Astrocyte (in vitro differentiated cells and primary cell): ENCODE data around the gene AQP1. TPM values are rescaled to one million over a fixed set of nuclear protein-coding genes. Genes with fewer than 3 reads are reported as not detected.

ENCODE experiments used
- DNase-seq: peaks from one replicate; pipeline ENCODE4 v3.0.0-alpha.2; 2010; ENCODE audit warnings: low read depth
- FAIRE-seq: peaks from 2 replicates; lab custom pipeline; 2011; peaks lifted over from hg19 to GRCh38; lab: Jason Lieb, UNC
- H2AFZ ChIP-seq: 2 replicates; pipeline ENCODE4 v1.6.0; 2012; ENCODE audit warnings: low read depth, low read length, inconsistent platforms
- H3K27ac ChIP-seq: 2 replicates; pipeline ENCODE4 v1.5.1; 2011; ENCODE audit warnings: low read depth, low read length, inconsistent platforms
- H3K27me3 ChIP-seq: 2 replicates; pipeline ENCODE4 v1.6.0; 2011; ENCODE audit warnings: low read length, inconsistent platforms; ENCODE audit not compliant: insufficient read depth
- H3K36me3 ChIP-seq: 2 replicates; pipeline ENCODE4 v1.5.1; 2011; ENCODE audit warnings: low read length, inconsistent platforms; ENCODE audit not compliant: insufficient read depth
- H3K4me1 ChIP-seq: 2 replicates; pipeline ENCODE4 v1.5.1; 2011; ENCODE audit warnings: low read length, inconsistent platforms; ENCODE audit not compliant: insufficient read depth
- H3K4me2 ChIP-seq: 2 replicates; pipeline ENCODE4 v1.6.0; 2012; ENCODE audit warnings: low read length, inconsistent platforms
- H3K4me3 ChIP-seq: 2 replicates; pipeline ENCODE4 v1.5.1; 2011; ENCODE audit warnings: low read depth, mild to moderate bottlenecking, low read length, inconsistent platforms; ENCODE audit not compliant: insufficient read depth
- H3K79me2 ChIP-seq: 2 replicates; pipeline ENCODE4 v1.6.0; 2012; ENCODE audit warnings: mild to moderate bottlenecking, low read length, inconsistent platforms; ENCODE audit not compliant: insufficient read depth
- H3K9ac ChIP-seq: 2 replicates; pipeline ENCODE4 v1.6.0; 2012; ENCODE audit warnings: mild to moderate bottlenecking, low read length, inconsistent platforms
- H3K9me3 ChIP-seq: 2 replicates; pipeline ENCODE4 v1.5.1; 2012; ENCODE audit warnings: low read depth, mild to moderate bottlenecking, low read length, inconsistent platforms; ENCODE audit not compliant: insufficient read depth
- H4K20me1 ChIP-seq: 2 replicates; pipeline ENCODE4 v1.6.0; 2012; ENCODE audit warnings: low read length, inconsistent platforms; ENCODE audit not compliant: insufficient read depth
- H3K27ac Mint-ChIP-seq: one replicate; pipeline ENCODE4 v1.8.0; 2021; ENCODE audit warnings: mild to moderate bottlenecking, mixed read lengths; ENCODE audit not compliant: unreplicated experiment
- H3K27me3 Mint-ChIP-seq: one replicate; pipeline ENCODE4 v1.8.0; 2021; ENCODE audit warnings: low read depth, mixed read lengths; ENCODE audit not compliant: unreplicated experiment
- H3K36me3 Mint-ChIP-seq: one replicate; pipeline ENCODE4 v1.8.0; 2021; ENCODE audit warnings: low read depth, mixed read lengths; ENCODE audit not compliant: unreplicated experiment
- H3K4me1 Mint-ChIP-seq: one replicate; pipeline ENCODE4 v1.8.0; 2021; ENCODE audit warnings: low read depth, mixed read lengths; ENCODE audit not compliant: unreplicated experiment
- H3K4me3 Mint-ChIP-seq: one replicate; pipeline ENCODE4 v1.8.0; 2021; ENCODE audit warnings: mild to moderate bottlenecking, moderate library complexity, mixed read lengths; ENCODE audit not compliant: unreplicated experiment
- H3K9me3 Mint-ChIP-seq: one replicate; pipeline ENCODE4 v1.8.0; 2021; ENCODE audit warnings: mild to moderate bottlenecking, mixed read lengths; ENCODE audit not compliant: unreplicated experiment
- EZH2 ChIP-seq: IDR thresholded peaks from 2 replicates; pipeline ENCODE4 v1.6.1; 2012; ENCODE audit warnings: mild to moderate bottlenecking, low read length, inconsistent platforms; ENCODE audit not compliant: insufficient read depth
- total RNA-seq: library from RNA; stranded (reverse); gene quantifications from 2 replicates; pipeline ENCODE4 v1.2.1, GENCODE V29; 2021
- TF ChIP-seq, protein P1 (sequence below): IDR thresholded peaks from 2 replicates; pipeline ENCODE4 v1.5.1; 2011; ENCODE audit warnings: low read depth, mild to moderate bottlenecking, inconsistent platforms, low read length, moderate library complexity; ENCODE audit not compliant: insufficient read depth

AQP1 gene
- total RNA-seq, 1 donor from 2014 or later, result 6.7 TPM

DNA sequence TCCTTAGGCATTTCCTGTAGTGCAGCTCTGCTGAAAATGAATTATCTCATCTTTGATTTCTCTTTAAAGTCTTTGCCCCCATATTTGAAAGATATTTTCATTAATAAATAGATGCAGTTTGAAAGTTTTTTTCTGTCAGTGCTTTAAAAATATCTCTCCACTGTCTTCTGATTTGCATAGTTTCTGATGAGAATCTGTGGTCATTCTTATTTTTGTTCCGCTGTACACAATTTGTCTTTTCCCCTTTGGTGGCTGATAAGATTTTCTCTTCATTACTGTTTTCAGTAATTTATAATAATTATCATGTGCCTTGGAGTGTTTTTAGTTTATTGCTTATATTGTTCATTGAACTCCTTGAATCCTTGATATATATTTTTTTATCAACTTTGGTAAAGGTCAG lies 45.1 kb downstream of the AQP1 start:
- Histone ChIP-seq H3K9me3 (peaks cover 3% of the 10 kb centered on the region), H3K9ac (no peak overlapping the region), H3K4me1 (no peaks in the 10 kb centered on the region), H3K4me2 (no peak overlapping the region), H3K79me2 (no peaks in the 10 kb centered on the region), H4K20me1 (no peaks in the 10 kb centered on the region), H3K4me3 (no peak overlapping the region), H2AFZ (no peak overlapping the region), H3K36me3 (no peaks in the 10 kb centered on the region), H3K27ac (no peak overlapping the region), H3K27me3 (no peaks in the 10 kb centered on the region)
- DNase-seq, result no peak
- no peak for FAIRE-seq
- TF ChIP-seq, protein P1, sequence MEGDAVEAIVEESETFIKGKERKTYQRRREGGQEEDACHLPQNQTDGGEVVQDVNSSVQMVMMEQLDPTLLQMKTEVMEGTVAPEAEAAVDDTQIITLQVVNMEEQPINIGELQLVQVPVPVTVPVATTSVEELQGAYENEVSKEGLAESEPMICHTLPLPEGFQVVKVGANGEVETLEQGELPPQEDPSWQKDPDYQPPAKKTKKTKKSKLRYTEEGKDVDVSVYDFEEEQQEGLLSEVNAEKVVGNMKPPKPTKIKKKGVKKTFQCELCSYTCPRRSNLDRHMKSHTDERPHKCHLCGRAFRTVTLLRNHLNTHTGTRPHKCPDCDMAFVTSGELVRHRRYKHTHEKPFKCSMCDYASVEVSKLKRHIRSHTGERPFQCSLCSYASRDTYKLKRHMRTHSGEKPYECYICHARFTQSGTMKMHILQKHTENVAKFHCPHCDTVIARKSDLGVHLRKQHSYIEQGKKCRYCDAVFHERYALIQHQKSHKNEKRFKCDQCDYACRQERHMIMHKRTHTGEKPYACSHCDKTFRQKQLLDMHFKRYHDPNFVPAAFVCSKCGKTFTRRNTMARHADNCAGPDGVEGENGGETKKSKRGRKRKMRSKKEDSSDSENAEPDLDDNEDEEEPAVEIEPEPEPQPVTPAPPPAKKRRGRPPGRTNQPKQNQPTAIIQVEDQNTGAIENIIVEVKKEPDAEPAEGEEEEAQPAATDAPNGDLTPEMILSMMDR, result no peak
- TF ChIP-seq EZH2, result no peak
- Mint-ChIP-seq H3K27me3 (no peaks in the 10 kb centered on the region), H3K4me3 (no peak overlapping the region), H3K36me3 (peaks cover 2% of the 10 kb centered on the region), H3K9me3 (peaks cover 10% of the 10 kb centered on the region), H3K27ac (no peak overlapping the region), H3K4me1 (no peaks in the 10 kb centered on the region)

DNA sequence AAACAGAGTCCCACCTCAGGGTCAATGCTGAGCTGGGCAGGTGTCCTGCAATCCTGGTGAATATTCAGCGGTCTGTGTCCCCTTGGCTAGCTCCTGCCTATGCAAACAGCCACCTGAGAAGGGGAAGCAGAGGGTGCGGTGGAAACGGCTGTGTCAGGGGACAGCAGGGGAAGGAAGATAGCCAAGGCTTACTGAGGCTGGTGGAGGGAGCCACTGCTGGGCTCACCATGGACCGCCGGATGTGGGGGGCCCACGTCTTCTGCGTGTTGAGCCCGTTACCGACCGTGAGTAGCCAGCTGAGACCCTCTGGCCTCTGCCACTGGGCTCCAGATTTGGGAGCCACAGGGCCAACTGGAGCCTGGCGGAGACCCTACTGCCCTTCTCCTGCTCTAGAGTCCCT lies 52.2 kb downstream of the AQP1 start, which contains the start of gene GHRHR:
Gene GHRHR, plus strand, starts transcription at position 112 of the 400 bp plus-strand sequence. Its CDS starts 116 bp downstream, at position 228.
- DNase-seq (no peak), FAIRE-seq (no peak)
- H3K27me3 ChIP-seq, result peaks cover 22% of the 10 kb centered on the region
- no peak within 1 kb of the TSS for H3K27ac ChIP-seq
- H4K20me1 ChIP-seq, result no peaks in the 10 kb centered on the region
- Mint-ChIP-seq H3K4me1 (no peaks in the 10 kb centered on the region), H3K4me3 (no peak within 1 kb of the TSS), H3K27me3 (peaks cover 53% of the 10 kb centered on the region), H3K36me3 (no peaks in the 10 kb centered on the region), H3K9me3 (no peaks in the 10 kb centered on the region), H3K27ac (no peak within 1 kb of the TSS)
- no peak within 1 kb of the TSS for H3K9ac ChIP-seq
- no peak within 1 kb of the TSS for H2AFZ ChIP-seq
- TF ChIP-seq, protein P1, result no peak
- TF ChIP-seq EZH2, result no peak
- no peaks in the 10 kb centered on the region for H3K9me3 ChIP-seq
- H3K4me3 ChIP-seq, result no peak within 1 kb of the TSS
- no peaks in the 10 kb centered on the region for H3K36me3 ChIP-seq
- no peaks in the 10 kb centered on the region for H3K79me2 ChIP-seq
- no peak within 1 kb of the TSS for H3K4me2 ChIP-seq
- no peaks in the 10 kb centered on the region for H3K4me1 ChIP-seq

DNA sequence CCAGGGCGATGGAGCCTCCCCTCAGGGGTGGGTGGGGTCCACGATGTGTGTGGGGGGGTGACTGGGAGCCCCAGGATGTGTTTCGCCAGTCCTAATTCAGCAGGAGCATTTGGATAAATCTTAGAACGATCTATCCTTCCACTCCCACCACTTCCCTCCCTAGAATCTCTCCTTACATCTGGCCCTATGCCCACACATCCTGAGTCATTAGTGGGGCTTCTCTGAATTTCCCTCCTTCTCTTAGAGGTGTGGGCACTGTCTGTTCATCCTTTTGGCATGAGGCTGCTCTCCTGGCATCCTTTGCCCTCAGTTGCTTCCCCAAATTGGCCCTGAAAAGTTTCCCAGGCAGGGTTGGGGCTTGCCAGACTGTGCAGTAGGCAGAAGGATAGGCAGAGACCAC lies 53.7 kb downstream of the AQP1 start:
- DNase-seq, result no peak
- TF ChIP-seq, protein P1, result no peak

More for the DNA sequence above, 53.7 kb downstream of the AQP1 start:
- no peak overlapping the region for H3K9ac ChIP-seq
- Mint-ChIP-seq H3K4me1 (no peaks in the 10 kb centered on the region), H3K4me3 (no peak overlapping the region), H3K36me3 (no peaks in the 10 kb centered on the region), H3K27me3 (peaks cover 62% of the 10 kb centered on the region), H3K9me3 (no peaks in the 10 kb centered on the region), H3K27ac (no peak overlapping the region)
- no peak overlapping the region for H3K27ac ChIP-seq
- H3K9me3 ChIP-seq, result no peaks in the 10 kb centered on the region
- no peak overlapping the region for H3K4me2 ChIP-seq
- no peak overlapping the region for H3K4me3 ChIP-seq
- no peak overlapping the region for H2AFZ ChIP-seq
- no peaks in the 10 kb centered on the region for H3K4me1 ChIP-seq
- peaks cover 22% of the 10 kb centered on the region for H3K27me3 ChIP-seq
- FAIRE-seq, result no peak
- H3K79me2 ChIP-seq, result no peaks in the 10 kb centered on the region
- H3K36me3 ChIP-seq, result no peaks in the 10 kb centered on the region
- H4K20me1 ChIP-seq, result no peaks in the 10 kb centered on the region
